Measurements from ENCODE around the gene DPYSL5. TPM values are rescaled to one million over a fixed set of nuclear protein-coding genes. Genes with fewer than 3 reads are reported as not detected.
A peak's percentile ranks its signal among the peaks of the same experiment; 100 is the strongest.

Gene DPYSL5
- total and polyA plus RNA-seq, 9 of the 15 experiments (the other 6 are each of a cell fraction or from before 2014, with no cell fraction given) = 0.06 TPM; not detected in 8

GRCh38 chr2:26932974-26933373 is 85.0 kb downstream of the DPYSL5 start (continued):
- no peak for TF ChIP-seq ZNF436 (CRISPR knock-in tag; IDR thresholded peaks at IDR 0.05)
- TF ChIP-seq RBM14 (IDR thresholded peaks at IDR 0.05; ENCODE audit: borderline replicate concordance, insufficient read depth, low read depth, low read length) = no peak
- no peak for TF ChIP-seq CBX5 (IDR thresholded peaks at IDR 0.05; ENCODE audit: borderline replicate concordance, low read depth)
- TF ChIP-seq PKNOX1 (IDR thresholded peaks at IDR 0.05) = no peak
- no peak for TF ChIP-seq MIER1 (IDR thresholded peaks at IDR 0.05; ENCODE audit: low read depth)

- Histone ChIP-seq H4K20me1 (replicated peaks; ENCODE audit: control insufficient read depth, insufficient read depth, low read length) (0 out of 2 replicates have a peak, but pooled peaks cover 3% of the 10 kb centered on the region), H3K4me3 (no peak overlapping the region), H3K9ac (ENCODE audit: insufficient read depth in 1 of 2, low read depth in 2 of 2, low read length in 2 of 2) (peak overlapping the region in 1 of 2 experiments; percentile 32; a peak in 1 of 4 replicates), H3K9me3 (replicated peaks; ENCODE audit: control insufficient read depth, insufficient read depth, low read depth, low read length) (no peaks in the 10 kb centered on the region), H2AFZ (ENCODE audit: low read depth, low read length) (no peak overlapping the region), H3K27me3 (ENCODE audit: control insufficient read depth in 2 of 2, insufficient read depth in 2 of 2, low read length in 2 of 2) (peaks cover 41 to 55% of the 10 kb centered on the region in 2 experiments; a peak in 4 of 5 replicates), H3K4me2 (ENCODE audit: insufficient read depth, low read length) (no peak overlapping the region), H3K9me1 (ENCODE audit: control insufficient read depth, insufficient read depth, low read length) (no peaks in the 10 kb centered on the region), H3K4me1 (replicated peaks in 1 of 2; ENCODE audit: control insufficient read depth in 2 of 2, insufficient read depth in 2 of 2, low read length in 2 of 2) (peaks cover 0 to 6% of the 10 kb centered on the region in 2 experiments; a peak in 2 of 5 replicates), H3K79me2 (ENCODE audit: control insufficient read depth, insufficient read depth, low read length) (no peaks in the 10 kb centered on the region), H3K27ac (ENCODE audit: extremely low read depth, low read depth, low read length) (no peak overlapping the region), H3K36me3 (ENCODE audit: control insufficient read depth, insufficient read depth, low read length) (no peaks in the 10 kb centered on the region)
- DNase-seq (ENCODE audit: extremely low read depth in 1 of 4, low spot score in 3 of 4) (no peak), ATAC-seq (peak; percentile 21; the same call in 1 of the 3 replicates), FAIRE-seq (no peak)
- no peak for TF ChIP-seq MYBL2 (IDR thresholded peaks at IDR 0.05; ENCODE audit: low read depth)
- TF ChIP-seq MYBL2 (CRISPR knock-in tag; IDR thresholded peaks at IDR 0.05; ENCODE audit: borderline replicate concordance) = no peak
- TF ChIP-seq RFX1 (IDR thresholded peaks at IDR 0.05) = peak; percentile 39; the same call in 1 of the 2 replicates
- no peak for TF ChIP-seq SUPT5H (IDR thresholded peaks at IDR 0.05)
- TF ChIP-seq SLC30A9 (CRISPR knock-in tag; IDR thresholded peaks at IDR 0.05) = no peak
- ChIA-PET CTCF (ENCODE audit: low intra/inter-chr PET ratio) (no interaction called here), POLR2A (interaction anchor here (0.9 kb wide), 1 partner anchor 9 kb away, joined by 3 read pairs; no protein-coding TSS in a partner anchor)
- in situ Hi-C loops (cut with MboI) (no loop called here), intact Hi-C loops (cut with micrococcal nuclease) (no loop called here)
- no TSS peak for BruUV-seq (replicated peaks)
- 2% methylated on average over 16 of the region's 16 CpGs for WGBS (ENCODE audit: insufficient coverage, low coverage, missing lambda C conversion rate)
Observed at GRCh38 chr2:26933431-26934334, 85.8 kb downstream of the DPYSL5 start.

All from K562 (cell line).